Lung (tissue), 12 donors: Measurements from ENCODE around the gene DNAJB4. TPM values are rescaled to one million over a fixed set of nuclear protein-coding genes. Genes with fewer than 3 reads are reported as not detected.
"Not testable (repeated sequence)": the region's sequence is repeated elsewhere in the genome, so short reads cannot be mapped to it uniquely, and the experiment has no call there.

Experiments
- ATAC-seq: fragments of 200-7000 bp; cut with Tn5 transposase; one replicate; pipeline ENCODE4 v1.9.1; 2020; ENCODE audit warnings: moderate number of reproducible peaks; ENCODE audit not compliant: insufficient read depth, low FRiP score
- DNase-seq, 3 donors: peaks; one replicate each; pipeline ENCODE4 v3.0.0-alpha.2; 2013 to 2017
- H3K27ac ChIP-seq, 2 donors: one replicate each; pipeline ENCODE4 v1.5.1; 2013; ENCODE audit warnings: mild to moderate bottlenecking in 2 of 2, moderate library complexity in 2 of 2, control low read depth in 1 of 2, inconsistent platforms in 1 of 2, low read depth in 1 of 2, low read length in 1 of 2
- H3K27me3 ChIP-seq, 3 donors: one replicate each; pipeline ENCODE4 v1.5.1; 2013; ENCODE audit warnings: low read length in 2 of 3; ENCODE audit not compliant: control insufficient read depth in 3 of 3, insufficient read depth in 3 of 3
- H3K36me3 ChIP-seq, 4 donors: one replicate each; pipeline ENCODE4 v1.5.1; 2013; ENCODE audit warnings: low read length in 4 of 4, mild to moderate bottlenecking in 1 of 4, moderate library complexity in 1 of 4; ENCODE audit not compliant: control insufficient read depth in 4 of 4, insufficient read depth in 4 of 4
- H3K4me1 ChIP-seq, 5 donors: one replicate each; pipeline ENCODE4 v1.5.1; 2013; ENCODE audit warnings: low read length in 5 of 5, mild to moderate bottlenecking in 2 of 5, moderate library complexity in 1 of 5; ENCODE audit not compliant: control insufficient read depth in 5 of 5, insufficient read depth in 5 of 5
- H3K4me3 ChIP-seq: one replicate; pipeline ENCODE4 v1.5.1; 2013; ENCODE audit warnings: mild to moderate bottlenecking, control low read depth, moderate library complexity
- H3K9ac ChIP-seq, 2 donors: one replicate each; pipeline ENCODE4 v1.5.1; 2013; ENCODE audit warnings: low read length in 2 of 2, control low read depth in 1 of 2; ENCODE audit not compliant: insufficient read depth in 1 of 2
- H3K9me3 ChIP-seq, 4 donors: one replicate each; pipeline ENCODE4 v1.5.1; 2013; ENCODE audit warnings: low read length in 3 of 4, mild to moderate bottlenecking in 1 of 4, moderate library complexity in 1 of 4; ENCODE audit not compliant: control insufficient read depth in 4 of 4, insufficient read depth in 3 of 4
- WGBS, 2 donors: extraction: QIAGEN DNeasy Blood & Tissue Kit; methylation state at CpG; one replicate each; pipeline ENCODE4 v1.1.7; 2013; 5-methylcytosine and 5-hydroxymethylcytosine counted together
- polyA plus RNA-seq, 2 donors: library from polyadenylated mRNA; stranded (reverse); fragments of 200-250 nt; gene quantifications; one replicate each; pipeline ENCODE4 v1.2.1, GENCODE V29; 2013
- total RNA-seq, 2 donors: library from RNA; depleted of rRNA in 1 of 2; stranded (reverse); fragments of >200 nt in 1 of 2; gene quantifications; one replicate each; pipeline ENCODE4 v1.2.1, GENCODE V29; 2014 to 2021
- TF ChIP-seq, protein P1 (sequence below): IDR thresholded peaks from 2 replicates; pipeline ENCODE4 v1.5.1; 2012; ENCODE audit warnings: mild to moderate bottlenecking; ENCODE audit errors: control extremely low read depth, extremely low read depth
- donor health status: control.
- donor health status: control.
- donor health status: Bipolar disorder and iron deficiency.
- donor health status: healthy.
- donor health status: DM: yes; HTN: yes; CAD: no.

Gene DNAJB4
- total and polyA plus RNA-seq, 4 donors = 8.3 to 88.7 (median 21.1) TPM

DNA sequence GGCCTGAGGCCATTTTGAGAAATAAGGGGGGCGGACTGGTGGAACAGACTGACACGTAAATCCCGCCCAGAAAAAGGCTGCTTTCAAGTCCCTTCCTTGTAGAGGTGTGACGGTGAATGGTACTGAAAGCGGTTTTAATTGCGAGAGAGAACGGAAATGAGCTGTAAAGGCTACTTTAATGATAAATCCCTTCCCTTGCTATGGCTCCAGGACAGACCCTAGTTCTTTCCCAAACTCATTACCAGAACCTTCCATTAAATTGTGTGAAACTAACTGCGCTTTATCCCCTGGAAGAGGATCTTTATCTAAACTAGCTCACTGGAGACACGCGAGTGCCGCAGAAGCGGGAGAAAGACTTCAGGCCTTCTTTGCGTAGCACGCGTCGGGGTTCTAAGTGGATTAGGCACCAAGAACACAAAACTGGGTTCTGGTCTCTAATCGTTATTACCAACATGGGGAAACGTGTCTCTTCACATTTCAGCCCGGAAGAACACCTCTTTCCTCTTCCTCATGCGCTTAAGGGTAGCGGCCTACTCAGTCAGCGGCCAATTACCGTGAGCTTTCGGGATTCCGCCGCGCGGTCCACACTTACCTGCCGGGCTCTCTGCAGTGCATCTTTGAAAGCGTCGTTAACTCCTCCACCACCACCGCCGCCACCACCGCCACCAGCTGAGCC, 26.3 kb upstream of the DNAJB4 start:
- Histone ChIP-seq H3K4me3 (peak overlapping the region; percentile 96), H3K9me3 (no peaks in the 10 kb centered on the region), H3K27ac (peak overlapping the region; percentile 94 to 100), H3K4me1 (peaks cover 0 to 33% (median 10%) of the 10 kb centered on the region in 5 donors), H3K9ac (peak overlapping the region; percentile 99 to 100), H3K36me3 (peaks cover 0 to 14% (median 7%) of the 10 kb centered on the region in 4 donors), H3K27me3 (no peaks in the 10 kb centered on the region)
- 0% methylated on average over 34 of the region's 34 CpGs for WGBS, 2 donors
- DNase-seq (peak; percentile 86 to 96 (median 95)), ATAC-seq (peak; percentile 71)
- TF ChIP-seq, protein P1, sequence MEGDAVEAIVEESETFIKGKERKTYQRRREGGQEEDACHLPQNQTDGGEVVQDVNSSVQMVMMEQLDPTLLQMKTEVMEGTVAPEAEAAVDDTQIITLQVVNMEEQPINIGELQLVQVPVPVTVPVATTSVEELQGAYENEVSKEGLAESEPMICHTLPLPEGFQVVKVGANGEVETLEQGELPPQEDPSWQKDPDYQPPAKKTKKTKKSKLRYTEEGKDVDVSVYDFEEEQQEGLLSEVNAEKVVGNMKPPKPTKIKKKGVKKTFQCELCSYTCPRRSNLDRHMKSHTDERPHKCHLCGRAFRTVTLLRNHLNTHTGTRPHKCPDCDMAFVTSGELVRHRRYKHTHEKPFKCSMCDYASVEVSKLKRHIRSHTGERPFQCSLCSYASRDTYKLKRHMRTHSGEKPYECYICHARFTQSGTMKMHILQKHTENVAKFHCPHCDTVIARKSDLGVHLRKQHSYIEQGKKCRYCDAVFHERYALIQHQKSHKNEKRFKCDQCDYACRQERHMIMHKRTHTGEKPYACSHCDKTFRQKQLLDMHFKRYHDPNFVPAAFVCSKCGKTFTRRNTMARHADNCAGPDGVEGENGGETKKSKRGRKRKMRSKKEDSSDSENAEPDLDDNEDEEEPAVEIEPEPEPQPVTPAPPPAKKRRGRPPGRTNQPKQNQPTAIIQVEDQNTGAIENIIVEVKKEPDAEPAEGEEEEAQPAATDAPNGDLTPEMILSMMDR = no peak

DNA sequence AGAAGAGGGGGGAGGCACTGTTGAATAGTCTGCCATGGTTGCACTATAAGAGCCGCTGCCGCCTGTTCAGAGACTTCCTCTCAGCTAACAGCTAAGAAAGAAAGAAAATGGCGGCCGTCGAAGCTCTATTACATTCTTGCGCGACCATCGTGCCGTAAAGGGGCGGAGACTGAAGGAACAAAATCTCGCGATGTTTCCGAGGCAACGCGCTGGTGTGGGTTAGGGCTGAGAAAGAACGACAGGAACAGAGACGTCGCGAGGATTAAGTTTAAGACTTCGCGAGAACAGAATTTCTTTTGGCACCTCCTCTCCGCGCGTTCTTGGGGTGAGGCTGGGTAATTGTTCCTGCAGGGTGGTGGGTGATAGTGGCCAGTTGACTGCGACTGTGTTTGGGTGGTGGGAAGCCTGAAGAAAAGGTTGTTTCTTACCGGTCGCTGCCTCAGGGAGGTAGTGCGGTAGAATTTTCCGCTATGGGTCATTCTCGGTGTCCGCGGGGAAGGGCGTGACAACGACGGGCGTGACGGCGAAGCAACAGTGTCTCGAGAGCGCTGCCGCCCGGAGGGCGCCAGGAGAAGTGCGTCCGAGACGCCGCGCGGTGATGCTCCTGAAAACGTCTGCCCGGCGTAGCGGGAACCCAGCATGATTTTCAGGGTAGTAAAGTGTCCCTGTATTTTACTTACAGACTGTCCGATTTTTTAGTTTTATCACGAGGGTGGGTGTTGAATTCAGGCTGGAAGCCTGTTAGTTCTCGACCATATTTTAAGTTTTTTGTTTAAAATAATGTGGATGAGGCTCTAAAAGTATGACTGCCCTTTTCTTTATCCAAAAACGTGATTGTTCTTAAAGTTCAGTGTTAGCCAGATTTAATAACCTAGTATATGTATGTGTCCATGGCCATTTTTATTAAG, 25.5 kb upstream of the DNAJB4 start, which contains the start of gene FUBP1:
FUBP1 (minus strand) TSS at position 104 of the 908 bp plus-strand sequence; CDS start at position 36, 68 bp downstream.
- H3K9me3 ChIP-seq = no peaks in the 10 kb centered on the region
- H3K4me1 ChIP-seq = peaks cover 3 to 36% (median 10%) of the 10 kb centered on the region in 5 donors
- DNase-seq = peak; percentile 98 to 100 (median 100)
- peak; percentile 91 for ATAC-seq
- H3K4me3 ChIP-seq = peak within 1 kb of the TSS; percentile 96
- peak within 1 kb of the TSS; percentile 94 to 100 for H3K27ac ChIP-seq
- no peaks in the 10 kb centered on the region for H3K27me3 ChIP-seq
- WGBS, 2 donors = 0% methylated on average over 55 to 57 of the region's 57 CpGs
- TF ChIP-seq, protein P1 = peak; percentile 49
- peaks cover 0 to 12% (median 7%) of the 10 kb centered on the region in 4 donors for H3K36me3 ChIP-seq
- H3K9ac ChIP-seq = peak within 1 kb of the TSS; percentile 99 to 100

DNA sequence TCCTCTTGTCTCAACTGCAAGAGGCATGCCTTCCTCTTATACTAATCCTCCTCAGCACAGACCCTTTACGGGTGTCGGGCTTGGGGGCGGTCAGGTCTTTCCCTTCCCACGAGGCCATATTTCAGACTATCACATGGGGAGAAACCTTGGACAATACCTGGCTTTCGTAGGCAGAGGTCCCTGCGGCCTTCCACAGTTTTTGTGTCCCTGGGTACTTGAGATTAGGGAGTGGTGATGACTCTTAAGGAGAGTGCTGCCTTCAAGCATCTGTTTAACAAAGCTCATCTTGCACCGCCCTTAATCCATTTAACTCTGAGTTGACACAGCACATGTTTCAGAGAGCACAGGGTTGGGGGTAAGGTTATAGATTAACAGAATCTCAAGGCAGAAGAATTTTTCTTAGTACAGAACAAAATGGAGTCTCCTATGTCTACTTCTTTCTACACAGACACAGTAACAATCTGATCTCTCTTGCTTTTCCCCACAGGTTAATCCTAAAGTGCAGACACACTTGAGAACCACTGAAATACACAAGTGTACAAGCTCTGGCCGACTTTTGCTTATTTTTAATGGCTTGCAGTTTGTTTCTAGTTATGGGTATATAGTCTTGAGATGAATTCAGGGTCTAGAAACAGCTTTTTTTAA, 21.3 kb upstream of the DNAJB4 start:
- H3K9me3 ChIP-seq, H3K4me3 ChIP-seq, H3K27me3 ChIP-seq, H3K9ac ChIP-seq, ATAC-seq, DNase-seq, H3K36me3 ChIP-seq: not testable (repeated sequence)
- Histone ChIP-seq H3K27ac (peak overlapping the region in 1 of 2 donors; percentile 6), H3K4me1 (peaks cover 3 to 16% (median 9%) of the 10 kb centered on the region in 5 donors)
- 75 to 89% methylated on average over 8 of the region's 8 CpGs for WGBS, 2 donors
